HG02981 (cell line): ENCODE results near the gene S1PR4.
A peak's percentile ranks its signal among the peaks of the same experiment; 100 is the strongest.
"Not testable (repeated sequence)": the region's sequence is repeated elsewhere in the genome, so short reads cannot be mapped to it uniquely, and the experiment has no call there.

Experiments
- ATAC-seq: cut with Tn5 transposase; IDR thresholded peaks from one replicate; pipeline ENCODE4 v1.9.1; 2021; ENCODE audit warnings: mild to moderate bottlenecking, moderate library complexity; ENCODE audit not compliant: unreplicated experiment

S1PR4 gene

GRCh38 chr19:3151563-3152418, 26.8 kb upstream of the S1PR4 start:
- ATAC-seq = no peak

- no peak for ATAC-seq
Observed at GRCh38 chr19:3152419-3152780, 26.2 kb upstream of the S1PR4 start.

DNA sequence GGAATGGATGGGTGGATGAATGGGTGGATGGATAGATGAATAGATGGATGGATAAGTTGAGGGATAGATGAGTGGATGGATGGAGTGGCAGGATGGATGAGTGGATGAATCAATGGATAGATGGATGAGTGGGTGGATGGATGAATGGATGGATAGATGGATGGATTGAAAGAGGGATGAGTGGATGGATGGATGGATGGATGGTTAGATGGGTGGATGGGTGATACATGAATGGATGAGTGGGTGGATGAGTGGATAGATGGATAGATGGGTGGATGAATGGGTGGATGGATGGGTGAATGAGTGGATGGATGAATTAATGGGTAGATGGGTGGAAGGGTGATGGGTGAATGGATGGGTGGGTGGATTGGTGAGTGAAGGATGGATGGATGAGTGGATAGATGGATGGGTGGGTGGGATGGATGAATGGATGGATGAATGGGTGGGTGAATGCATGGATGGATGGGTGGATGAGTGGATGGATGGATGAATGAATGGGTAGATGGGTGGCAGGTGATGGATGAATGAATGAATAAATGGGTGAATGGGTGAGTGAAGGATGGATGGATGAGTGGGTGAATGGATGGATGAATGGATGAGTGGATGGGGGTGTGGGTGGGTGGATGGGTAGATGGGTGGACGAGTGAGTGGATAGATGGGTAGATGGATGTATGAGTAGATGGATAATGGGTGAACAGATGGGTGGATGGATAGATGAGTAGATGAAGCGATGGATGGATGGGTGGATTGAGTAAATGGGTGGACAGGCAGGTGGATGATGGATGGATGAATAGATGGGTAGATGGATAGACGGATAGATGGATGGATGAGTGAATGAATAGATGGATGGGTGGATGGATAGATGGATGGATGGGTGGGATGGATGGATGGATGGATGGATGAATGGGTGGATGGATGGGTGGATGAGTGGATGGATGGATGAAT, 25.0 kb upstream of the S1PR4 start:
- no peak for ATAC-seq

DNA sequence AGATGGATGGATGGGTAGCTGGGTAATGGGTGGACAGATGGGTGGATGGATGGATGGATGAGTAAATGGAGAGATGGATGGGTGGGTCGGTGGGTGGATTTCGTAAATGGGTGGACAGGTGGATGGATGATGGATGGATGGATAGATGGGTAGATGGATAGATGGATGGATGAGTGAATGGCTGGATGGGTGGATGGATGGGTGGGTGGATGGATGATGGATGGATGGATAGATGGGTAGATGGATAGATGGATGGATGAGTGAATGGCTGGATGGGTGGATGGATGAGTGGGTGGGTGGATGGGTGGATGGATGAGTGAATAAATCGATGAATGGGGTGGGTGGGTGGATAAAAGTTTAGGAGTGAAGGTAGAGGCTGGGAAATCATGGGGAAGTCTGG, 24.1 kb upstream of the S1PR4 start:
- ATAC-seq = not testable (repeated sequence)

DNA sequence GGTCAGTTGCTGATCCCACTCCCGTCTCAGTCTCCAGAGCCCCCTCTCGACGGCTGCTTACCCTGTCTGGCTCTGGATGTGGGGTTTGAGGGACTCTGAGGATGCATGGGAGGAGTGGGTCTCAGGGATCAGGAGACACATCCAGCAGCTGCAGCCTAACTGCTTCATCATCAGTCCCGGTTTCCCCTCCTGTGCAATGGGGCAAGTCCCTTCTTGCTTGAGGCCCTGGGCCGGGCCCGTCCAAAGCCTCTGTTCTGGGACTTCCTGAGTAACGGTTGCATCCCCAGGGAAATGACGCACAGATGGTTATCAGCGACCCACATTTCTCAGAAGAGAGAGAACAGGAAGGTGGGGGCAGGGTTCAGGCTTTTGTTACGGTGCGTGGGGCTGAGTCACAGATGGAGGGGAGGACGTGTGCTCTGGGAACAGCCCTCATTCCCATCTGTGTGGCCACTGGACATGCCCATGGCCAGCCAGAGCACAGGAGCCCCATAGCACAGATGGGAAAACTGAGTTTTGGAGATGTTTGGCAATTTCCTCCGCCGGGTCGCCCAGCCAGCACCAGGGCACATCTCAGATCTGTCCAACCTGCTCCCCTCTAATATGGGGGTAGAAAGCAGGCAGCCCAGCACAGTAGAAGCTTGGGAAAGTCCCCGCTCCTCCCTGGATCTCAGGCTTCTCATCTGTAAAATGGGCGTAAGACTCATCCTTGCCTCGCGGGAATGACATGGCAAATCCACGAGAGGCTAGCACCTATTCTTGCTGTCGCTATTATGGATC, 23.4 kb upstream of the S1PR4 start:
- peak; percentile 70 for ATAC-seq

GRCh38 chr19:3157096-3157845, 21.3 kb upstream of the S1PR4 start:
- no peak for ATAC-seq

DNA sequence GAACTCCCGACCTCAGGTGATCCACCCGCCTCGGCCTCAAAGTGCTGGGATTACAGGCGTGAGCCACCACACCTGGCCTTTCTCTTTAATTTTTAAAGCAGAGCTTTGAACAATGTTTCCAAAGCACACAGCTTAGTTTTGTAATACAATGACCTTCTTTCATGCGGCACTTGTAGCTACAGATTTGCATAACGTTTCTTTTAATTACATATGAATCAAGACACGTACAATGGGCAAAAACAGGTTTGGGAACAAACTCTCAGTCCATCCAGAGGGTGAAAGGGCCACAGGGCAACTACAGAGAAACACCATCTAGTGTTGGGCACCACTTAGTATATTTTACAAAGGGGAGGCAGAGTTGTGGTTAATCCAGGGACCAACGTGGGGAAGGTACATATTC, 19.0 kb upstream of the S1PR4 start:
- ATAC-seq = no peak

DNA sequence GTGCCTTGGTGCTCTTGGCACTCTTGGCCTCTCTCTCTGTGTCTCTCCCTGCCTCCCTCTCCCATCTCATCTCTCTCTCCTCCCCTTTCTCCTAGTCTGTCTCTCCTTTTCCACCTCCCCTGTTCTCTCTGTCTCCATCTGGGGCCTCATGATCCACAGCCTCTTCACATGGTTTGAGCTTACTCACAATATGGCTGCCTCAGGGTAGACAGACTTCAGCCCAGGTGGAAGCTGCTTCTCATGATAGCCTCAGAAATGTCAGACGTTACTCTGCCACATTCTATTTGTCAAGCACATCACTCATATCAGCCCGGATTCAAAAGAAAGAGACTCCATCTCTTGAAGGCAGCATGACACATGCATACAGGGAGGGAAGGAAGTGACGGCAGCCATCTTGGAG, 18.4 kb upstream of the S1PR4 start:
- no peak for ATAC-seq

DNA sequence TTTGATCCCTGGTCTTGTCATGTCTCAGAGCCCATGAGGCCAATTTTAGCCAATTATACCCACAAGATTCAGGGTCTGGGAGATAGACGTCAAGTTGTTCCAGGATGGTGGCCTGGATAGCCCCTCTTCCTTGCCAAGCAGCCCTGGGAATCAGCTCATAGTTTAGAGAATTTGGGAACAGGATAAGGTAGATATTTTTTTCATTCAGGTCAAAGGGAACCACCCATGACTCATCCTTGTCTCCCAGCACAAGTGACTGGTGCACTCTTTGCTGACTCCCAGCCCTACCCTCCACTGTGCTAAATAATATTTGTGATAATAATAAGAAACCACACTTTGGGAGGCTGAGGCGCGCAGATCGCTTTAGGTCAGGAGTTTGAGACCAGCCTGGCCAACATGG, 17.1 kb upstream of the S1PR4 start:
- ATAC-seq = no peak

GRCh38 chr19:3162418-3163229, 15.9 kb upstream of the S1PR4 start:
- ATAC-seq = no peak

DNA sequence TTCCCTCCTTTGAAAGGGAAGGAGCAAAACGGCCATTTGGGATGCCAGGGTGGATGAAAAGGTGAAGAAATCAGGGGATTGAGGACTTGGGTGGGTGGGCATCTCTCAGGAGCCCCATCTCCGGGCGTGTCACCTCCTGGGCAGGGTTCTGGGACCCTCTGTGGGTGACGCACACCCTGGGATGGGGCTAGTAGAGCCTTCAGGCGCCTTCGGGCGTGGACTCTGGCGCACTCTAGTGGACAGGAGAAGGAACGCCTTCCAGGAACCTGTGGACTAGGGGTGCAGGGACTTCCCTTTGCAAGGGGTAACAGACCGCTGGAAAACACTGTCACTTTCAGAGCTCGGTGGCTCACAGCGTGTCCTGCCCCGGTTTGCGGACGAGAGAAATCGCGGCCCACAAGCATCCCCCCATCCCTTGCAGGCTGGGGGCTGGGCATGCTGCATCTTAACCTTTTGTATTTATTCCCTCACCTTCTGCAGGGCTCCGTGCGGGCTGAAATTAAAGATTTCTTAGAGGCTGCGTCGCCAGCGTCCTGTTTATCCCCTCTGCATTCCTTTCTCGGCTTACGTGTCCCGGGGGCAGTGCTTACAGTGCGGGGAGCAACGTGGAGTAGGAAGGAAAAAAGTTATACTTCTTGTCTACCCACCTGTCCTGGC, 15.2 kb upstream of the S1PR4 start:
- no peak for ATAC-seq

DNA sequence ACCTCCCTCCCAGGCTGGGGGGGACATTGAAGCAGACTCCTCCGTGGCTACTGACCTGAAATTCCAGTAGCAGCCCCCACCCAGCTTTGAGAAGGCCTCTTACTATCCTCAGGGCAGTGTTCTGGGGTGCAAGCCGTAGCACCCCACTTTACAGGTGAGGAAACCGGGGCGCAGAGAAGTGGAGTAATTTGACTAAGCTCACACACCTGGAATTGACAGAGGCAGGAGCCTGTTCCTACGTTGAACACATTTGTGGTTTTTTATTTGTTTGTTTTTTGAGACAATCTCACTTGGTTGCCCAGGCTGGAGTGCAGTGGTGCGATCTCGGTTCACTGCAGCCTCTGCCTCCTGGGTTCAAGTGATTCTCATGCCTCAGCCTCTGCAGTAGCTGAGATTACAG, 14.6 kb upstream of the S1PR4 start:
- ATAC-seq = no peak

GRCh38 chr19:3167533-3168272, 10.9 kb upstream of the S1PR4 start:
- no peak for ATAC-seq

- ATAC-seq = no peak
Observed at GRCh38 chr19:3171894-3172672, 6.5 kb upstream of the S1PR4 start.

DNA sequence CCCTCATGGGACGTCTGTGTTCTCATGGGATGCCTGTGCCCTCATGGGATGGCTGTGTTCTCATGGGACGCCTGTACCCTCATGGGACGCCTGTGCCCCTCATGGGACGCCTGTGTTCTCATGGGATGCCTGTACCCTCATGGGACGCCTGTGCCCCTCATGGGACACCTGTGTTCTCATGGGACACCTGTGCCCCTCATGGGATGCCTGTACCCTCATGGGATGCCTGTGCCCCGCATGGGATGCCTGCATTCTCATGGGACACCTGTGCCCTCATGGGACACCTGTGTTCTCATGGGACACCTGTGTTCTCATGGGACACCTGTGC, 5.9 kb upstream of the S1PR4 start:
- not testable (repeated sequence) for ATAC-seq

DNA sequence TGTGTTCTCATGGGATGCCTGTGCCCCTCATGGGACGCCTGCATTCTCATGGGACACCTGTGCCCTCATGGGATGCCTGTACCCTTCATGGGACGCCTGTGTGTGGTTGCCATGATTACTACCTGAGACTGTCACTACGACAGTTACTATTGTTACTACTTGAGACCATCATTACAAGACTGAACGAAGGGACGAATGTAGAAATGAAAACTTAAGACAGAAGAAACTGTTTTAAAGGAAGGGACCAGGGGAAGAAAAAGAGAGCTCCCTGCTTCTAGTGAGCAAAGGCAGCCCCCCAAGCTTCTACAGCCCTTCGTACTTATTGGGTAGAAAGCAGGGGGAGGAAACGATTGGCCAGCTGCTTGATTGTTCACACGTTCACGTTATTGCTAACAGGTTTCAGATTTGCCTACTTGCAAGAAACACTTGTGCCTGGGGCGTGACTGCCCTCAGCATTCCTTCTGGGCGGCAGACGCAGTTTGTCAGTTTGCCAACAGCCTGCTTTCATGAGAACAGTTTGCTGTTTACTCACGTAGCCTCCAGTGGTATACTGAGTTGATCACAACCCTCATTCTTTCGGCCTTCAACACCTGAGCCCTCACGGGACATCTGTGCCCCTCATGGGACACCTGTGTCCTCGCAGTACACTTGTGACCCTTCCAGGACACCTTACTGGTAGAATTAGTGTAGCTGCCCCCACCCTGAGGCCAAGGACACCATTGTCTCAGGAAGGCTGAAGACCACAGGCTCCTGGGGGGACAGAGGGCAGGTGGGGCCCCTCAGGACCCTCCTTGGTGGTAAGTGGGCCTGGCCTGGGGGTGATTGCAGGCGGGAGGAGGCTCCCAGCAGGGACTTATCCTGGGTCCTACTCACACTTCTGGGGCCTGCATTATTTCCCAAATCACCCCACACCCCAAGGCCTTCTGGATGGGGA, 2.5 kb upstream of the S1PR4 start:
- ATAC-seq = no peak
